ENCODE measurements around the gene RALBP1.

RALBP1 gene

GRCh38 chr18:9542924-9543323, 67.6 kb downstream of the RALBP1 start:
- no peaks in the 10 kb centered on the region for H3F3A ChIP-seq (ENCODE audit: low read depth)
- peaks cover 35% of the 10 kb centered on the region for H3K36me3 ChIP-seq (ENCODE audit: insufficient read depth, low read length)
- no peak for TF ChIP-seq EZH2phosphoT487 (IDR thresholded peaks at IDR 0.05; ENCODE audit: borderline replicate concordance)
- TF ChIP-seq, protein P1, sequence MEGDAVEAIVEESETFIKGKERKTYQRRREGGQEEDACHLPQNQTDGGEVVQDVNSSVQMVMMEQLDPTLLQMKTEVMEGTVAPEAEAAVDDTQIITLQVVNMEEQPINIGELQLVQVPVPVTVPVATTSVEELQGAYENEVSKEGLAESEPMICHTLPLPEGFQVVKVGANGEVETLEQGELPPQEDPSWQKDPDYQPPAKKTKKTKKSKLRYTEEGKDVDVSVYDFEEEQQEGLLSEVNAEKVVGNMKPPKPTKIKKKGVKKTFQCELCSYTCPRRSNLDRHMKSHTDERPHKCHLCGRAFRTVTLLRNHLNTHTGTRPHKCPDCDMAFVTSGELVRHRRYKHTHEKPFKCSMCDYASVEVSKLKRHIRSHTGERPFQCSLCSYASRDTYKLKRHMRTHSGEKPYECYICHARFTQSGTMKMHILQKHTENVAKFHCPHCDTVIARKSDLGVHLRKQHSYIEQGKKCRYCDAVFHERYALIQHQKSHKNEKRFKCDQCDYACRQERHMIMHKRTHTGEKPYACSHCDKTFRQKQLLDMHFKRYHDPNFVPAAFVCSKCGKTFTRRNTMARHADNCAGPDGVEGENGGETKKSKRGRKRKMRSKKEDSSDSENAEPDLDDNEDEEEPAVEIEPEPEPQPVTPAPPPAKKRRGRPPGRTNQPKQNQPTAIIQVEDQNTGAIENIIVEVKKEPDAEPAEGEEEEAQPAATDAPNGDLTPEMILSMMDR (conservative IDR thresholded peaks at IDR 0.05; ENCODE audit: low read length) = no peak
- H3K9me3 ChIP-seq (ENCODE audit: insufficient read depth, low read depth, low read length) = no peaks in the 10 kb centered on the region
- H4K20me1 ChIP-seq (ENCODE audit: insufficient read depth, low read length, poor library complexity, severe bottlenecking) = no peaks in the 10 kb centered on the region
- no peak overlapping the region for H2AFZ ChIP-seq (ENCODE audit: low read length)
- no peak overlapping the region for H3K9ac ChIP-seq (ENCODE audit: low read depth, low read length, poor library complexity, severe bottlenecking)
- no peaks in the 10 kb centered on the region for H3K79me2 ChIP-seq (ENCODE audit: insufficient read depth, low read length)
- H3K4me3 ChIP-seq (ENCODE audit: low read length, poor library complexity, severe bottlenecking) = no peak overlapping the region
- no peaks in the 10 kb centered on the region for H3K4me1 ChIP-seq (ENCODE audit: insufficient read depth, low read length, poor library complexity, severe bottlenecking)
- no peak overlapping the region for H3K4me2 ChIP-seq (ENCODE audit: low read depth, low read length, poor library complexity, severe bottlenecking)
- H3K9me2 ChIP-seq (replicated peaks; ENCODE audit: low read depth, low read length) = no peaks in the 10 kb centered on the region
- H3K27me3 ChIP-seq (ENCODE audit: insufficient read depth, low read length, poor library complexity, severe bottlenecking) = no peaks in the 10 kb centered on the region

DNA sequence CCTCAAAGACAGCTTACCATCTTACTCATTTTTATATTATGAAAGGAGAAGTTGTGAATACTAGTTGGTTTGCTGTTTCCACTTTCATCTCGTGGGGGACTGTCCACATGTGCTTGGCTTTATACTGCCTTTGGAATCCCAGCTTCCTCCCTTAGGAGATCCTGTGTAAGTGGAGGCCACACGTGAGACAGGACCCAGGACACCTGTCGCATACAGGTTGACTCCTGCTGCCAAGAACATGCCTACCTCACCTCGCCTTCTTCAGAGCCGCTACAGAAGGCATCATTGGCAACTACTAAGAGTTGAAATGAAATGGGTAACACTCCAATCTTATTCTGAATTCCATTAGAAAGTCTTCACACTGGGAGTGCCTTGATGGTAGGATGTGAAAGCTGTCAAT, 69.7 kb downstream of the RALBP1 start:
- H4K20me1 ChIP-seq (ENCODE audit: insufficient read depth, low read length, poor library complexity, severe bottlenecking) = no peaks in the 10 kb centered on the region
- no peak overlapping the region for H3K4me2 ChIP-seq (ENCODE audit: low read depth, low read length, poor library complexity, severe bottlenecking)
- no peaks in the 10 kb centered on the region for H3K27me3 ChIP-seq (ENCODE audit: insufficient read depth, low read length, poor library complexity, severe bottlenecking)
- TF ChIP-seq EZH2phosphoT487 (IDR thresholded peaks at IDR 0.05; ENCODE audit: borderline replicate concordance) = no peak
- TF ChIP-seq, protein P1 (conservative IDR thresholded peaks at IDR 0.05; ENCODE audit: low read length) = no peak
- H3K9ac ChIP-seq (ENCODE audit: low read depth, low read length, poor library complexity, severe bottlenecking) = no peak overlapping the region
- H2AFZ ChIP-seq (ENCODE audit: low read length) = no peak overlapping the region
- no peaks in the 10 kb centered on the region for H3K9me2 ChIP-seq (replicated peaks; ENCODE audit: low read depth, low read length)
- no peaks in the 10 kb centered on the region for H3K79me2 ChIP-seq (ENCODE audit: insufficient read depth, low read length)
- H3K36me3 ChIP-seq (ENCODE audit: insufficient read depth, low read length) = peaks cover 47% of the 10 kb centered on the region
- H3K4me1 ChIP-seq (ENCODE audit: insufficient read depth, low read length, poor library complexity, severe bottlenecking) = no peaks in the 10 kb centered on the region
- H3F3A ChIP-seq (ENCODE audit: low read depth) = no peaks in the 10 kb centered on the region
- H3K4me3 ChIP-seq (ENCODE audit: low read length, poor library complexity, severe bottlenecking) = no peak overlapping the region
- H3K9me3 ChIP-seq (ENCODE audit: insufficient read depth, low read depth, low read length) = no peaks in the 10 kb centered on the region

- Histone ChIP-seq H3K79me2 (ENCODE audit: insufficient read depth, low read length) (no peaks in the 10 kb centered on the region), H3K4me1 (ENCODE audit: insufficient read depth, low read length, poor library complexity, severe bottlenecking) (no peaks in the 10 kb centered on the region), H3K4me2 (ENCODE audit: low read depth, low read length, poor library complexity, severe bottlenecking) (no peak overlapping the region), H3K4me3 (ENCODE audit: low read length, poor library complexity, severe bottlenecking) (no peak overlapping the region), H3K9me3 (ENCODE audit: insufficient read depth, low read depth, low read length) (no peaks in the 10 kb centered on the region), H2AFZ (ENCODE audit: low read length) (no peak overlapping the region), H3F3A (ENCODE audit: low read depth) (no peaks in the 10 kb centered on the region), H3K9ac (ENCODE audit: low read depth, low read length, poor library complexity, severe bottlenecking) (no peak overlapping the region), H3K27me3 (ENCODE audit: insufficient read depth, low read length, poor library complexity, severe bottlenecking) (no peaks in the 10 kb centered on the region), H4K20me1 (ENCODE audit: insufficient read depth, low read length, poor library complexity, severe bottlenecking) (no peaks in the 10 kb centered on the region), H3K9me2 (replicated peaks; ENCODE audit: low read depth, low read length) (no peaks in the 10 kb centered on the region), H3K36me3 (ENCODE audit: insufficient read depth, low read length) (peaks cover 60% of the 10 kb centered on the region)
- TF ChIP-seq, protein P1 (conservative IDR thresholded peaks at IDR 0.05; ENCODE audit: low read length) = no peak
- TF ChIP-seq EZH2phosphoT487 (IDR thresholded peaks at IDR 0.05; ENCODE audit: borderline replicate concordance) = no peak
Measured at GRCh38 chr18:9546468-9546867, 71.2 kb downstream of the RALBP1 start.

All from Loucy (cell line).